Activated B cell treated with CpG ODN at 0.5 μM for 24 hours (primary cell): ENCODE results near the gene BCAS1. TPM values are rescaled to one million over a fixed set of nuclear protein-coding genes. Genes with fewer than 3 reads are reported as not detected.

Experiments used
- ATAC-seq: fragments of 200-7000 bp; cut with Tn5 transposase; one replicate; pipeline ENCODE4 v1.10.0; 2021; ENCODE audit warnings: low read depth, mild to moderate bottlenecking, moderate library complexity
- CTCF ChIA-PET: fragments of 350-600 bp; sonication (Branson Sonifier 250); formaldehyde crosslinking; loops from one replicate; lab custom pipeline; 2021; ENCODE audit warnings: antibody characterized with exemption; lab: Charles Lee
- POLR2A ChIA-PET: fragments of 350-600 bp; sonication (Branson Sonifier 250); formaldehyde crosslinking; loops from one replicate; lab custom pipeline; 2021; ENCODE audit warnings: antibody characterized with exemption; lab: Charles Lee
- DNase-seq: peaks from one replicate; pipeline ENCODE4 v3.0.0; 2022
- H3K27ac Mint-ChIP-seq: one replicate; pipeline ENCODE4 v1.8.0; 2020; ENCODE audit warnings: mixed read lengths
- H3K27me3 Mint-ChIP-seq: one replicate; pipeline ENCODE4 v1.8.0; 2021; ENCODE audit warnings: mixed read lengths
- H3K36me3 Mint-ChIP-seq: one replicate; pipeline ENCODE4 v1.8.0; 2021; ENCODE audit warnings: low read depth, mixed read lengths
- H3K4me1 Mint-ChIP-seq: one replicate; pipeline ENCODE4 v1.8.0; 2021; ENCODE audit warnings: mixed read lengths
- H3K4me3 Mint-ChIP-seq: one replicate; pipeline ENCODE4 v1.8.0; 2020; ENCODE audit warnings: mild to moderate bottlenecking, mixed read lengths
- H3K9me3 Mint-ChIP-seq: one replicate; pipeline ENCODE4 v1.8.0; 2020; ENCODE audit warnings: mixed read lengths
- CTCF ChIP-seq: fragments of 200-600 bp; IDR thresholded peaks from one replicate; pipeline ENCODE4 v1.8.0; 2022; ENCODE audit warnings: antibody characterized with exemption, mild to moderate bottlenecking
- intact Hi-C: fragments of 100-400 bp; cut with micrococcal nuclease; formaldehyde crosslinking; loops from one replicate; pipeline ENCODE4 v1.15.1; 2024
- total RNA-seq: library from RNA; stranded (reverse); gene quantifications from 2 replicates; pipeline ENCODE4 v1.2.3, GENCODE V29; 2022

BCAS1 gene
- total RNA-seq, 1 donor from 2014 or later = 1.7 TPM

- no peaks in the 10 kb centered on the region for H3K36me3 Mint-ChIP-seq
- intact Hi-C loops = no loop called here
- peaks cover 14% of the 10 kb centered on the region for H3K9me3 Mint-ChIP-seq
- H3K4me3 Mint-ChIP-seq = no peak overlapping the region
- no peak for ATAC-seq
- no peak overlapping the region for H3K27ac Mint-ChIP-seq
- POLR2A ChIA-PET = no interaction called here
- TF ChIP-seq CTCF = no peak
- CTCF ChIA-PET = no interaction called here
- H3K27me3 Mint-ChIP-seq = no peaks in the 10 kb centered on the region
- DNase-seq = no peak
- H3K4me1 Mint-ChIP-seq = peaks cover 3% of the 10 kb centered on the region
These were observed 23.3 kb downstream of the BCAS1 start for GRCh38 chr20:54047048-54047447.

GRCh38 chr20:54044156-54044555 lies 26.2 kb downstream of the BCAS1 start:
- ChIA-PET CTCF (no interaction called here), POLR2A (no interaction called here)
- Mint-ChIP-seq H3K4me1 (peaks cover 3% of the 10 kb centered on the region), H3K27ac (no peak overlapping the region), H3K36me3 (no peaks in the 10 kb centered on the region), H3K9me3 (peaks cover 14% of the 10 kb centered on the region), H3K4me3 (no peak overlapping the region), H3K27me3 (peaks cover 7% of the 10 kb centered on the region)
- intact Hi-C loops = no loop called here
- no peak for TF ChIP-seq CTCF
- no peak for ATAC-seq
- DNase-seq = no peak

- CTCF ChIA-PET = no interaction called here
- no peaks in the 10 kb centered on the region for H3K36me3 Mint-ChIP-seq
- no peak for DNase-seq
- no peak for TF ChIP-seq CTCF
- no peak overlapping the region for H3K27ac Mint-ChIP-seq
- peaks cover 3% of the 10 kb centered on the region for H3K4me1 Mint-ChIP-seq
- H3K9me3 Mint-ChIP-seq = peaks cover 12% of the 10 kb centered on the region
- no peak overlapping the region for H3K4me3 Mint-ChIP-seq
- POLR2A ChIA-PET = no interaction called here
- no peak for ATAC-seq
- intact Hi-C loops = no loop called here
- H3K27me3 Mint-ChIP-seq = peaks cover 7% of the 10 kb centered on the region
These were observed 27.1 kb downstream of the BCAS1 start for GRCh38 chr20:54043076-54043967.

- Mint-ChIP-seq H3K27me3 (peaks cover 11% of the 10 kb centered on the region), H3K4me1 (no peaks in the 10 kb centered on the region)
These were observed 28.4 kb downstream of the BCAS1 start for GRCh38 chr20:54042021-54042420.

More at GRCh38 chr20:54042021-54042420, 28.4 kb downstream of the BCAS1 start:
- intact Hi-C loops = no loop called here
- Mint-ChIP-seq H3K27ac (no peak overlapping the region), H3K4me3 (no peak overlapping the region), H3K9me3 (peaks cover 4% of the 10 kb centered on the region), H3K36me3 (no peaks in the 10 kb centered on the region)
- TF ChIP-seq CTCF = no peak
- POLR2A ChIA-PET = no interaction called here
- DNase-seq = no peak
- CTCF ChIA-PET = no interaction called here
- no peak for ATAC-seq
